OCI-LY3 (cell line): ENCODE data around the gene NRXN3.

Experiments
- H2AFZ ChIP-seq: fragments of 200-600, 300-600 bp; shearing (Covaris generic); 2 replicates; pipeline ENCODE4 v1.6.0; 2014; ENCODE audit warnings: antibody characterized with exemption, low read depth, low read length
- H3K27ac ChIP-seq: fragments of 200-600, 300-600 bp; sonication (generic); 2 replicates; pipeline ENCODE4 v1.5.1; 2014; ENCODE audit warnings: mild to moderate bottlenecking, low read length, moderate library complexity, mixed read lengths
- H3K27me3 ChIP-seq: fragments of 200-600, 300-600 bp; sonication (generic); 2 replicates; pipeline ENCODE4 v1.6.1; 2014; ENCODE audit warnings: low read depth, low read length, mixed read lengths
- H3K36me3 ChIP-seq: fragments of 200-600, 300-600 bp; sonication (generic); replicated peaks from 2 replicates; pipeline ENCODE3; 2014; ENCODE audit warnings: low read depth, low read length, mixed read lengths
- H3K4me1 ChIP-seq: fragments of 300-600, 200-600 bp; sonication (generic); 2 replicates; pipeline ENCODE4 v1.6.1; 2014; ENCODE audit warnings: low read length, mixed read lengths
- H3K4me2 ChIP-seq: fragments of 200-600, 300-600 bp; sonication (generic); 2 replicates; pipeline ENCODE4 v1.6.1; 2014; ENCODE audit warnings: low read length, mixed read lengths
- H3K4me3 ChIP-seq: fragments of 300-600, 200-600 bp; sonication (generic); 2 replicates; pipeline ENCODE4 v1.5.1; 2014; ENCODE audit warnings: antibody characterized with exemption, mild to moderate bottlenecking, low read length, moderate library complexity
- H3K79me2 ChIP-seq: fragments of 300-600, 200-600 bp; shearing (Covaris generic); 2 replicates; pipeline ENCODE4 v1.6.1; 2014; ENCODE audit warnings: mild to moderate bottlenecking, low read length, mixed read lengths
- H3K9ac ChIP-seq: fragments of 300-600, 200-600 bp; shearing (Covaris generic); 2 replicates; pipeline ENCODE4 v1.6.0; 2014; ENCODE audit warnings: mild to moderate bottlenecking, low read length, moderate library complexity
- H3K9me3 ChIP-seq: fragments of 200-600, 300-600 bp; shearing (Covaris generic); 2 replicates; pipeline ENCODE4 v1.6.1; 2014; ENCODE audit warnings: low read length, mixed read lengths; ENCODE audit not compliant: insufficient read depth
- H4K20me1 ChIP-seq: fragments of 200-600, 300-600 bp; sonication (generic); 2 replicates; pipeline ENCODE4 v1.6.1; 2016; ENCODE audit warnings: low read length, mixed read lengths; ENCODE audit not compliant: insufficient read depth
- CTCF ChIP-seq: fragments of 200-600, 300-600 bp; sonication (generic); IDR thresholded peaks from 2 replicates; pipeline ENCODE4 v1.5.1; 2014; ENCODE audit warnings: antibody characterized with exemption, low read length, low read depth
- EZH2phosphoT487 ChIP-seq: fragments of 200-600 bp; shearing (Covaris generic); IDR thresholded peaks from 2 replicates; pipeline ENCODE4 v1.6.1; 2018; ENCODE audit warnings: antibody characterized with exemption, mixed run types, low read depth

The NRXN3 gene

GRCh38 chr14:79802093-79802492 lies 1631.9 kb downstream of the NRXN3 start:
- no peak overlapping the region for H3K4me2 ChIP-seq
- no peak for TF ChIP-seq EZH2phosphoT487
- no peak for TF ChIP-seq CTCF
- no peaks in the 10 kb centered on the region for H3K27me3 ChIP-seq
- H3K79me2 ChIP-seq = no peaks in the 10 kb centered on the region
- H3K4me3 ChIP-seq = no peak overlapping the region
- no peak overlapping the region for H3K9ac ChIP-seq
- no peaks in the 10 kb centered on the region for H3K36me3 ChIP-seq
- H4K20me1 ChIP-seq = no peaks in the 10 kb centered on the region
- H3K9me3 ChIP-seq = no peaks in the 10 kb centered on the region
- no peaks in the 10 kb centered on the region for H3K4me1 ChIP-seq
- H2AFZ ChIP-seq = no peak overlapping the region
- no peak overlapping the region for H3K27ac ChIP-seq

- Histone ChIP-seq H3K4me1 (no peaks in the 10 kb centered on the region), H3K4me3 (no peak overlapping the region), H3K79me2 (no peaks in the 10 kb centered on the region), H3K36me3 (no peaks in the 10 kb centered on the region), H3K9ac (no peak overlapping the region), H3K4me2 (no peak overlapping the region), H2AFZ (no peak overlapping the region), H4K20me1 (no peaks in the 10 kb centered on the region), H3K27ac (no peak overlapping the region), H3K9me3 (no peaks in the 10 kb centered on the region), H3K27me3 (no peaks in the 10 kb centered on the region)
- TF ChIP-seq CTCF (no peak), EZH2phosphoT487 (no peak)
Observed at GRCh38 chr14:79805636-79806035, 1635.5 kb downstream of the NRXN3 start.

- TF ChIP-seq CTCF = peak; percentile 24; the same call in 1 of the 2 replicates
- no peak for TF ChIP-seq EZH2phosphoT487
- H3K36me3 ChIP-seq = no peaks in the 10 kb centered on the region
- no peak overlapping the region for H3K27ac ChIP-seq
- no peak overlapping the region for H2AFZ ChIP-seq
- no peaks in the 10 kb centered on the region for H3K79me2 ChIP-seq
- no peaks in the 10 kb centered on the region for H3K4me1 ChIP-seq
- no peaks in the 10 kb centered on the region for H3K27me3 ChIP-seq
- H3K9ac ChIP-seq = no peak overlapping the region
- no peak overlapping the region for H3K4me3 ChIP-seq
- no peak overlapping the region for H3K4me2 ChIP-seq
- H4K20me1 ChIP-seq = no peaks in the 10 kb centered on the region
- no peaks in the 10 kb centered on the region for H3K9me3 ChIP-seq
Observed at GRCh38 chr14:79809849-79810612, 1639.9 kb downstream of the NRXN3 start.

- no peak for TF ChIP-seq EZH2phosphoT487
- TF ChIP-seq CTCF = no peak
- Histone ChIP-seq H4K20me1 (no peaks in the 10 kb centered on the region), H3K27ac (no peak overlapping the region), H2AFZ (no peak overlapping the region), H3K9ac (no peak overlapping the region), H3K4me2 (no peak overlapping the region), H3K79me2 (no peaks in the 10 kb centered on the region), H3K4me1 (no peaks in the 10 kb centered on the region), H3K9me3 (no peaks in the 10 kb centered on the region), H3K27me3 (no peaks in the 10 kb centered on the region), H3K4me3 (no peak overlapping the region), H3K36me3 (no peaks in the 10 kb centered on the region)
Observed at GRCh38 chr14:79820866-79821535, 1650.8 kb downstream of the NRXN3 start.
